Immature natural killer cell (primary cell): ENCODE results near the gene BBX. TPM values are rescaled to one million over a fixed set of nuclear protein-coding genes. Genes with fewer than 3 reads are reported as not detected.

Source experiments
- DNase-seq, 3 donors: peaks; one replicate each; pipeline ENCODE4 v3.0.0; 2022; ENCODE audit warnings: mixed read lengths in 1 of 3
- H3K27ac Mint-ChIP-seq, 6 donors: one replicate each; pipeline ENCODE4 v1.8.0; 2020; ENCODE audit warnings: mixed read lengths in 6 of 6, mild to moderate bottlenecking in 5 of 6, inconsistent platforms in 4 of 6, moderate library complexity in 3 of 6
- H3K27me3 Mint-ChIP-seq, 3 donors: one replicate each; pipeline ENCODE4 v1.8.0; 2020 to 2021; ENCODE audit warnings: low read depth in 3 of 3, mild to moderate bottlenecking in 3 of 3, mixed read lengths in 3 of 3, moderate library complexity in 3 of 3, inconsistent platforms in 1 of 3
- H3K36me3 Mint-ChIP-seq, 3 donors: one replicate each; pipeline ENCODE4 v1.8.0; 2020; ENCODE audit warnings: mixed read lengths in 3 of 3, inconsistent platforms in 2 of 3, mild to moderate bottlenecking in 2 of 3
- H3K4me1 Mint-ChIP-seq, 2 donors: one replicate each; pipeline ENCODE4 v1.8.0; 2020; ENCODE audit warnings: inconsistent platforms in 2 of 2, mild to moderate bottlenecking in 2 of 2, mixed read lengths in 2 of 2, moderate library complexity in 1 of 2
- H3K4me3 Mint-ChIP-seq, 5 donors: one replicate each; pipeline ENCODE4 v1.8.0; 2020; ENCODE audit warnings: mild to moderate bottlenecking in 5 of 5, mixed read lengths in 5 of 5, inconsistent platforms in 3 of 5, moderate library complexity in 3 of 5
- H3K9me3 Mint-ChIP-seq, 6 donors: one replicate each; pipeline ENCODE4 v1.8.0; 2020; ENCODE audit warnings: mild to moderate bottlenecking in 6 of 6, mixed read lengths in 6 of 6, inconsistent platforms in 4 of 6, moderate library complexity in 3 of 6
- polyA plus RNA-seq, 3 donors: library from polyadenylated mRNA; unstranded; fragments of 300-500 nt; fragmentation: Illumina TruSeq; gene quantifications; one replicate each; pipeline ENCODE4 v1.2.3, GENCODE V29; 2021

Gene BBX
- polyA plus RNA-seq, 3 donors from 2014 or later = 54.5 to 104 (median 56.4) TPM

- H3K4me1 Mint-ChIP-seq = no peaks in the 10 kb centered on the region
- H3K4me3 Mint-ChIP-seq = no peak overlapping the region
- no peaks in the 10 kb centered on the region for H3K9me3 Mint-ChIP-seq
- H3K36me3 Mint-ChIP-seq = no peaks in the 10 kb centered on the region
- H3K27me3 Mint-ChIP-seq = peaks cover 0 to under 1% (median 0%) of the 10 kb centered on the region in 3 donors
- DNase-seq = no peak
- no peak overlapping the region for H3K27ac Mint-ChIP-seq
Measured at GRCh38 chr3:107837895-107838612, 315.3 kb downstream of the BBX start.

- H3K4me1 Mint-ChIP-seq = no peaks in the 10 kb centered on the region
Measured at GRCh38 chr3:107841831-107842230, 319.1 kb downstream of the BBX start.

GRCh38 chr3:107842940-107843339 is 320.2 kb downstream of the BBX start:
- no peak for DNase-seq
- H3K9me3 Mint-ChIP-seq = no peaks in the 10 kb centered on the region
- no peak overlapping the region for H3K27ac Mint-ChIP-seq
- H3K4me3 Mint-ChIP-seq = no peak overlapping the region
- H3K36me3 Mint-ChIP-seq = no peaks in the 10 kb centered on the region
- no peaks in the 10 kb centered on the region for H3K4me1 Mint-ChIP-seq
- peaks cover 0 to 1% (median 1%) of the 10 kb centered on the region in 3 donors for H3K27me3 Mint-ChIP-seq

More at GRCh38 chr3:107841831-107842230, 319.1 kb downstream of the BBX start:
- H3K27ac Mint-ChIP-seq = no peak overlapping the region
- H3K4me3 Mint-ChIP-seq = no peak overlapping the region
- no peaks in the 10 kb centered on the region for H3K36me3 Mint-ChIP-seq
- no peaks in the 10 kb centered on the region for H3K9me3 Mint-ChIP-seq
- DNase-seq = no peak
- peaks cover 0 to 1% (median 1%) of the 10 kb centered on the region in 3 donors for H3K27me3 Mint-ChIP-seq

- H3K27me3 Mint-ChIP-seq = peaks cover 0 to 1% (median 1%) of the 10 kb centered on the region in 3 donors
- no peaks in the 10 kb centered on the region for H3K9me3 Mint-ChIP-seq
- no peak for DNase-seq
- no peaks in the 10 kb centered on the region for H3K4me1 Mint-ChIP-seq
- H3K36me3 Mint-ChIP-seq = no peaks in the 10 kb centered on the region
- H3K27ac Mint-ChIP-seq = no peak overlapping the region
- no peak overlapping the region for H3K4me3 Mint-ChIP-seq
Measured at GRCh38 chr3:107845380-107846278, 322.9 kb downstream of the BBX start.

GRCh38 chr3:107846279-107846852 is 323.6 kb downstream of the BBX start:
- DNase-seq = peak in 2 of 3 donors; percentile 1 to 5
- Mint-ChIP-seq H3K4me3 (no peak overlapping the region), H3K9me3 (no peaks in the 10 kb centered on the region), H3K27ac (no peak overlapping the region), H3K36me3 (no peaks in the 10 kb centered on the region), H3K4me1 (no peaks in the 10 kb centered on the region), H3K27me3 (peaks cover 0 to 1% (median 1%) of the 10 kb centered on the region in 3 donors)

- Mint-ChIP-seq H3K27me3 (peaks cover 0 to 2% (median 1%) of the 10 kb centered on the region in 3 donors), H3K36me3 (peaks cover 0 to 3% (median 0%) of the 10 kb centered on the region in 3 donors), H3K9me3 (no peaks in the 10 kb centered on the region), H3K4me1 (no peaks in the 10 kb centered on the region), H3K4me3 (no peak overlapping the region), H3K27ac (no peak overlapping the region)
- no peak for DNase-seq
Measured at GRCh38 chr3:107847791-107848190, 325.0 kb downstream of the BBX start.

GRCh38 chr3:107848351-107848915 is 325.7 kb downstream of the BBX start:
- Mint-ChIP-seq H3K9me3 (no peaks in the 10 kb centered on the region), H3K36me3 (peaks cover 0 to 5% (median 0%) of the 10 kb centered on the region in 3 donors), H3K4me3 (no peak overlapping the region), H3K27ac (no peak overlapping the region), H3K4me1 (no peaks in the 10 kb centered on the region), H3K27me3 (peaks cover under 1 to 6% (median 1%) of the 10 kb centered on the region in 3 donors)
- no peak for DNase-seq

- no peaks in the 10 kb centered on the region for H3K4me1 Mint-ChIP-seq
- DNase-seq = no peak
- H3K4me3 Mint-ChIP-seq = no peak overlapping the region
- peaks cover 0 to 5% (median 0%) of the 10 kb centered on the region in 3 donors for H3K36me3 Mint-ChIP-seq
- H3K27me3 Mint-ChIP-seq = peaks cover 4 to 6% (median 6%) of the 10 kb centered on the region in 3 donors
- no peaks in the 10 kb centered on the region for H3K9me3 Mint-ChIP-seq
- no peak overlapping the region for H3K27ac Mint-ChIP-seq
Measured at GRCh38 chr3:107850681-107851080, 327.9 kb downstream of the BBX start.

GRCh38 chr3:107853821-107854220 is 331.1 kb downstream of the BBX start:
- H3K9me3 Mint-ChIP-seq = no peaks in the 10 kb centered on the region
- no peak overlapping the region for H3K27ac Mint-ChIP-seq
- H3K4me1 Mint-ChIP-seq = no peaks in the 10 kb centered on the region
- H3K27me3 Mint-ChIP-seq = peaks cover 4 to 6% (median 5%) of the 10 kb centered on the region in 3 donors
- peaks cover 0 to 5% (median 0%) of the 10 kb centered on the region in 3 donors for H3K36me3 Mint-ChIP-seq
- DNase-seq = no peak
- no peak overlapping the region for H3K4me3 Mint-ChIP-seq

GRCh38 chr3:107854733-107855132 is 332.0 kb downstream of the BBX start:
- Mint-ChIP-seq H3K4me3 (no peak overlapping the region), H3K27me3 (peaks cover 4 to 6% (median 5%) of the 10 kb centered on the region in 3 donors)

GRCh38 chr3:107855710-107856109 is 332.9 kb downstream of the BBX start:
- Mint-ChIP-seq H3K4me3 (no peak overlapping the region), H3K9me3 (no peaks in the 10 kb centered on the region), H3K4me1 (no peaks in the 10 kb centered on the region), H3K27me3 (peaks cover 4 to 6% (median 5%) of the 10 kb centered on the region in 3 donors), H3K36me3 (peaks cover 0 to 5% (median 0%) of the 10 kb centered on the region in 3 donors), H3K27ac (no peak overlapping the region)
- DNase-seq = no peak

More at GRCh38 chr3:107854733-107855132, 332.0 kb downstream of the BBX start:
- no peak overlapping the region for H3K27ac Mint-ChIP-seq
- peaks cover 0 to 5% (median 0%) of the 10 kb centered on the region in 3 donors for H3K36me3 Mint-ChIP-seq
- no peaks in the 10 kb centered on the region for H3K4me1 Mint-ChIP-seq
- no peak for DNase-seq
- H3K9me3 Mint-ChIP-seq = no peaks in the 10 kb centered on the region

- H3K27me3 Mint-ChIP-seq = peaks cover 3 to 6% (median 4%) of the 10 kb centered on the region in 3 donors
- H3K9me3 Mint-ChIP-seq = no peaks in the 10 kb centered on the region
- no peak overlapping the region for H3K4me3 Mint-ChIP-seq
- no peak for DNase-seq
- H3K4me1 Mint-ChIP-seq = no peaks in the 10 kb centered on the region
- peaks cover 0 to under 1% (median 0%) of the 10 kb centered on the region in 3 donors for H3K36me3 Mint-ChIP-seq
- H3K27ac Mint-ChIP-seq = no peak overlapping the region
Measured at GRCh38 chr3:107857854-107858253, 335.1 kb downstream of the BBX start.

GRCh38 chr3:107858876-107859275 is 336.1 kb downstream of the BBX start:
- H3K4me1 Mint-ChIP-seq = no peaks in the 10 kb centered on the region
- no peak for DNase-seq
- H3K9me3 Mint-ChIP-seq = no peaks in the 10 kb centered on the region
- peaks cover 0 to 4% (median under 1%) of the 10 kb centered on the region in 3 donors for H3K27me3 Mint-ChIP-seq
- H3K36me3 Mint-ChIP-seq = no peaks in the 10 kb centered on the region
- H3K27ac Mint-ChIP-seq = no peak overlapping the region
- no peak overlapping the region for H3K4me3 Mint-ChIP-seq
